Neuronal stem cell (in vitro differentiated cells): Measurements from ENCODE around the gene SSX4.
"Not testable (repeated sequence)": the region's sequence is repeated elsewhere in the genome, so short reads cannot be mapped to it uniquely, and the experiment has no call there.

Experiments
- DNase-seq: peaks from one replicate; pipeline ENCODE4 v3.0.0-alpha.2; 2013; ENCODE audit warnings: low spot score
- H2AFZ ChIP-seq: one replicate; pipeline ENCODE4 v1.6.1; 2013; ENCODE audit warnings: mild to moderate bottlenecking, low read length, inconsistent platforms
- H2AK5ac ChIP-seq: 2 replicates; pipeline ENCODE4 v1.6.1; 2013; ENCODE audit warnings: low read depth, mild to moderate bottlenecking, inconsistent platforms, low read length, moderate library complexity, mixed read lengths
- H2BK120ac ChIP-seq: 2 replicates; pipeline ENCODE4 v1.6.1; 2013; ENCODE audit warnings: low read depth, mild to moderate bottlenecking, inconsistent platforms, low read length, moderate library complexity, mixed read lengths
- H2BK12ac ChIP-seq: one replicate; pipeline ENCODE4 v1.6.1; 2013; ENCODE audit warnings: low read length, inconsistent platforms
- H2BK15ac ChIP-seq: 2 replicates; pipeline ENCODE4 v1.6.1; 2013; ENCODE audit warnings: mild to moderate bottlenecking, low read length, inconsistent platforms, mixed read lengths
- H2BK5ac ChIP-seq: one replicate; pipeline ENCODE4 v1.6.1; 2013; ENCODE audit warnings: inconsistent platforms, mild to moderate bottlenecking, low read length, moderate library complexity
- H3K14ac ChIP-seq: one replicate; pipeline ENCODE4 v1.6.1; 2013; ENCODE audit warnings: low read length, inconsistent platforms
- H3K18ac ChIP-seq: 2 replicates; pipeline ENCODE4 v1.6.1; 2013; ENCODE audit warnings: low read length, inconsistent platforms
- H3K23ac ChIP-seq: 2 replicates; pipeline ENCODE4 v1.6.1; 2013; ENCODE audit warnings: low read depth, mild to moderate bottlenecking, mixed read lengths, low read length, inconsistent platforms; ENCODE audit not compliant: poor library complexity
- H3K27ac ChIP-seq: replicated peaks from 3 replicates; pipeline ENCODE4 v1.5.1; 2013; ENCODE audit warnings: low read length, inconsistent platforms
- H3K27me3 ChIP-seq, 3 experiments: 2 replicates each; pipeline ENCODE4 v1.6.1; 2013; ENCODE audit warnings: low read length in 3 of 3, mild to moderate bottlenecking in 2 of 3, inconsistent platforms in 1 of 3, low read depth in 1 of 3, mixed read lengths in 1 of 3, moderate library complexity in 1 of 3; ENCODE audit not compliant: control insufficient read depth in 3 of 3, insufficient read depth in 3 of 3
- H3K36me3 ChIP-seq, 2 donors: replicated peaks in 1 of 2; 2 replicates each; pipeline ENCODE4 v1.6.1; 2013; ENCODE audit warnings: low read length in 2 of 2; ENCODE audit not compliant: control insufficient read depth in 2 of 2, insufficient read depth in 2 of 2
- H3K4ac ChIP-seq: 2 replicates; pipeline ENCODE4 v1.6.1; 2013; ENCODE audit warnings: inconsistent platforms, mild to moderate bottlenecking, low read length, moderate library complexity
- H3K4me1 ChIP-seq, 2 donors: 1 replicate in 1 of 2; 2 replicates in 1 of 2; pipeline ENCODE4 v1.6.1; 2013; ENCODE audit warnings: low read length in 2 of 2, low read depth in 1 of 2; ENCODE audit not compliant: control insufficient read depth in 2 of 2, insufficient read depth in 1 of 2
- H3K4me2 ChIP-seq: one replicate; pipeline ENCODE4 v1.6.1; 2013; ENCODE audit warnings: mild to moderate bottlenecking, low read length, inconsistent platforms; ENCODE audit not compliant: insufficient read depth, poor library complexity, severe bottlenecking
- H3K4me3 ChIP-seq, 2 donors: 2 replicates each; pipeline ENCODE4 v1.5.1; 2013; ENCODE audit warnings: low read length in 2 of 2, mild to moderate bottlenecking in 2 of 2, inconsistent platforms in 1 of 2, moderate library complexity in 1 of 2
- H3K79me1 ChIP-seq: one replicate; pipeline ENCODE4 v1.6.1; 2013; ENCODE audit warnings: low read depth, mild to moderate bottlenecking, inconsistent platforms, low read length, moderate library complexity
- H3K9ac ChIP-seq: one replicate; pipeline ENCODE4 v1.6.1; 2013; ENCODE audit warnings: mild to moderate bottlenecking, low read depth, low read length, inconsistent platforms; ENCODE audit not compliant: poor library complexity
- H3K9me3 ChIP-seq, 2 donors: replicated peaks in 1 of 2; 2 replicates each; pipeline versions ENCODE3 to v1.6.1; 2013; ENCODE audit warnings: low read length in 2 of 2, mild to moderate bottlenecking in 2 of 2, inconsistent platforms in 1 of 2, low read depth in 1 of 2, mixed read lengths in 1 of 2, moderate library complexity in 1 of 2; ENCODE audit not compliant: control insufficient read depth in 2 of 2, insufficient read depth in 1 of 2
- H4K8ac ChIP-seq: one replicate; pipeline ENCODE4 v1.6.1; 2013; ENCODE audit warnings: low read depth, mild to moderate bottlenecking, inconsistent platforms, low read length, moderate library complexity
- H4K91ac ChIP-seq: one replicate; pipeline ENCODE4 v1.6.1; 2013; ENCODE audit warnings: low read length, low read depth, mild to moderate bottlenecking, inconsistent platforms; ENCODE audit not compliant: poor library complexity
- WGBS, 2 donors: extraction: QIAGEN DNeasy Blood & Tissue Kit; methylation state at CpG; one replicate each; pipeline ENCODE4 v1.1.7; 2013; ENCODE audit warnings: missing lambda C conversion rate in 2 of 2, mixed read lengths in 1 of 2; ENCODE audit not compliant: insufficient read length in 2 of 2, insufficient replicate concordance in 1 of 2; ENCODE audit errors: extremely low coverage in 2 of 2; 5-methylcytosine and 5-hydroxymethylcytosine counted together

SSX4 gene

DNA sequence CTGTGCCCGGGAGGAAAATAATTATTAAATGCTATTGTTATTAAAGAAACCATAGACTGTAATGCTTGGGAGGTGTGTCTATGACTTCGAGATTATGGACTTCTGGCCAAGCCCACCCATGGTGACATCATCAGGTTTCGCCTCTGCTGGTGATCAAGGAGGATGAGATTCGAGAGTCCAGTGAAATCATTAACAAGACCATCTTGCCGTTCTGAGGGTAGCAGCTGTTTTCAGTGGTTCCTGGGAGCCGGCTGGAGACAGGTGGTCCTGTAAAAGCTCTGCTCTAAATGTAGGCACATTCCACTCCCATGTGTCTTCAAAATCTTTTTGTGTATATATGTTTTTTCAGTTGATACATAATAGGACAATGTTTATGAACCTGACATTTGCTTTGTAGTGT, 24.1 kb upstream of the SSX4 start:
- H3K4me2 ChIP-seq, H3K36me3 ChIP-seq, H3K14ac ChIP-seq, H4K8ac ChIP-seq, H2BK5ac ChIP-seq, H2AK5ac ChIP-seq, H3K79me1 ChIP-seq, H3K4ac ChIP-seq, H3K4me3 ChIP-seq, H3K23ac ChIP-seq, H2AFZ ChIP-seq, H4K91ac ChIP-seq, DNase-seq, H3K18ac ChIP-seq, H3K4me1 ChIP-seq, H3K9me3 ChIP-seq, H3K9ac ChIP-seq, H2BK12ac ChIP-seq, H2BK15ac ChIP-seq, H2BK120ac ChIP-seq, H3K27me3 ChIP-seq, H3K27ac ChIP-seq: not testable (repeated sequence)
- no CpG with 5 or more reads among the region's 6 CpGs for WGBS, 2 donors

GRCh38 chrX:48367717-48368408, 15.5 kb upstream of the SSX4 start:
- not testable (repeated sequence) for DNase-seq, H2BK15ac ChIP-seq, H3K23ac ChIP-seq, H3K79me1 ChIP-seq, H2AK5ac ChIP-seq, H2BK5ac ChIP-seq, H3K9me3 ChIP-seq, H3K4me3 ChIP-seq, H3K18ac ChIP-seq, H3K4me2 ChIP-seq, H2AFZ ChIP-seq, H4K91ac ChIP-seq, H3K36me3 ChIP-seq, H3K9ac ChIP-seq, H4K8ac ChIP-seq, H3K27ac ChIP-seq, H3K27me3 ChIP-seq, H3K14ac ChIP-seq, H3K4me1 ChIP-seq, H2BK120ac ChIP-seq, H3K4ac ChIP-seq, H2BK12ac ChIP-seq
- WGBS, 2 donors = no CpG with 5 or more reads among the region's 12 CpGs

GRCh38 chrX:48370408-48370807, 12.9 kb upstream of the SSX4 start:
- WGBS, 2 donors = no CpG with 5 or more reads among the region's 8 CpGs

DNA sequence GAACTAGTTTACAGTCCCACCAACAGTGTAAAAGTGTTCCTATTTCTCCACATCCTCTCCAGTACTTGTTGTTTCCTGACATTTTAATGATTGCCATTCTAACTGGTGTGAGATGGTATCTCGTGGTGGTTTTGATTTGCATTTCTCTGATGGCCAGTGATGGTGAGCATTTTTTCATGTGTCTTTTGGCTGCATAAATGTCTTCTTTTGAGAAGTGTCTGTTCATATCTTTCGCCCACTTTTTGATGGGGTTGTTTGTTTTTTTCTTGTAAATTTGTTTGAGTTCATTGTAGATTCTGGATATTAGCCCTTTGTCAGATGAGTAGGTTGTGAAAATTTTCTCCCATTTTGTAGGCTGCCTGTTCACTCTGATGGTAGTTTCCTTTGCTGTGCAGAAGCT, 13.6 kb downstream of the SSX4 start:
- not testable (repeated sequence) for H2BK5ac ChIP-seq, H3K27ac ChIP-seq, H4K8ac ChIP-seq, H3K14ac ChIP-seq, H2AFZ ChIP-seq, H3K18ac ChIP-seq, H4K91ac ChIP-seq, DNase-seq, H2BK15ac ChIP-seq, H3K4ac ChIP-seq, H3K4me3 ChIP-seq, H3K27me3 ChIP-seq, H2AK5ac ChIP-seq, H3K79me1 ChIP-seq, H3K9ac ChIP-seq, H3K4me2 ChIP-seq, H3K4me1 ChIP-seq, H3K9me3 ChIP-seq, H3K23ac ChIP-seq, H2BK120ac ChIP-seq, H2BK12ac ChIP-seq, H3K36me3 ChIP-seq
- WGBS, 2 donors = no CpG with 5 or more reads among the region's 2 CpGs

More at GRCh38 chrX:48370408-48370807, 12.9 kb upstream of the SSX4 start:
- H3K4ac ChIP-seq, H3K18ac ChIP-seq, H3K9me3 ChIP-seq, H3K4me1 ChIP-seq, H3K36me3 ChIP-seq, DNase-seq, H3K79me1 ChIP-seq, H3K27ac ChIP-seq, H2BK5ac ChIP-seq, H2AK5ac ChIP-seq, H2BK120ac ChIP-seq, H3K4me3 ChIP-seq, H3K23ac ChIP-seq, H3K27me3 ChIP-seq, H4K91ac ChIP-seq, H2AFZ ChIP-seq, H2BK15ac ChIP-seq, H2BK12ac ChIP-seq, H4K8ac ChIP-seq, H3K9ac ChIP-seq, H3K14ac ChIP-seq, H3K4me2 ChIP-seq: not testable (repeated sequence)
